ENCODE results near the gene BRIP1. TPM values are rescaled to one million over a fixed set of nuclear protein-coding genes. Genes with fewer than 3 reads are reported as not detected.
"Not testable (repeated sequence)": the region's sequence is repeated elsewhere in the genome, so short reads cannot be mapped to it uniquely, and the experiment has no call there.

Gene BRIP1
- total and polyA plus RNA-seq, 4 donors: 0.13 to 1.4 (median 0.44) TPM

DNA sequence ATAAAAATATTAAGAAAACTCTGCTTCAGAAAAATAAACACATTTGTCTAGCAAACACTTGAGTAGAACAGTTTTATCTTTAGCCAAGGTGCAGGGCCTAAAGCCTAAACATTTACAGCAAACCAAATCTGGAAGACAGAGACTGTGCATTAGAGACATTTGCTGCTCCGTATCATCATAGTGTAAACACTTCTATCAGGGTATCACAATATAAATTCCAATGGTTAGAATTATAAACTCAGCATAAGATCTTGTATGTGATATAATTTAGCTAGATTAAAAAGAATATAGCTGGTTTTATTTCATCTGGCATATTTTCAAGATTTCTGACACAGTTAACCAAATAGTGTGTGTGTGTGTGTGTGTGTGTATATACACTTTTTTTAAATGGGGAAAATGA lies 138.6 kb downstream of the BRIP1 start:
- Histone ChIP-seq H3K4me1 (ENCODE audit: control insufficient read depth in 1 of 2, insufficient read depth in 2 of 2, low read length in 2 of 2) (no peaks in the 10 kb centered on the region), H3K36me3 (ENCODE audit: control insufficient read depth in 1 of 2, insufficient read depth in 2 of 2, low read length in 1 of 2) (no peaks in the 10 kb centered on the region), H3K4me3 (ENCODE audit: low read length in 2 of 2) (no peak overlapping the region), H3K9me3 (ENCODE audit: control insufficient read depth, low read length) (no peaks in the 10 kb centered on the region), H3K27ac (ENCODE audit: low read depth in 1 of 2, low read length in 2 of 2) (no peak overlapping the region), H3K27me3 (ENCODE audit: control insufficient read depth in 1 of 2, insufficient read depth in 2 of 2, low read length in 1 of 2) (no peaks in the 10 kb centered on the region)
- ATAC-seq (ENCODE audit: low FRiP score): no peak
- DNase-seq: no peak
- intact Hi-C loops (cut with DNase I): no loop called here
- 86% methylated on average over 1 of the region's 1 CpG for WGBS, 2 donors

DNA sequence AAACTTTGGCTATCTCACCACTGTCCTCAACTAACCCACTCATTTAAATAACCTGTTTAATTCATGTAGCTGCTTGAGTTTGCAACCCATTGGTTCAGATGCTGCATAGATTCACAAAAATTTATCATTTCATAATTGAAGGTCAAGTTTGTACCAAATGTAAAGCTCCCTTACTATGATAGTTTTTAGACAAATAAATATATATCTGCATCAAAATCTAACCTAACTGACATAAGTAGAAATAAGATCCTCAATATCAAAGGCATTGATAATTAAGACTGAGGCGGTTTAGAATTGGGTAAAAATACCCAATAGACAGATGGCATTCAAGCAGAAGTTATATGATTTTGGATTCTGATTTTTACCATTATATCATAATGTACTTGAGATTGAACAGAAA lies 139.4 kb downstream of the BRIP1 start:
- 99 to 100% methylated on average over 1 of the region's 1 CpG for WGBS, 2 donors
- intact Hi-C loops (cut with DNase I): no loop called here

GRCh38 chr17:61723183-61723582 lies 140.1 kb downstream of the BRIP1 start:
- intact Hi-C loops (cut with DNase I): no loop called here
- ATAC-seq (ENCODE audit: low FRiP score) (no peak), DNase-seq (no peak)
- H3K27me3 ChIP-seq (ENCODE audit: control insufficient read depth in 1 of 2, insufficient read depth in 2 of 2, low read length in 1 of 2): no peaks in the 10 kb centered on the region
- no peaks in the 10 kb centered on the region for H3K4me1 ChIP-seq (ENCODE audit: control insufficient read depth in 1 of 2, insufficient read depth in 2 of 2, low read length in 2 of 2)
- H3K9me3 ChIP-seq (ENCODE audit: control insufficient read depth, low read length): no peaks in the 10 kb centered on the region
- H3K36me3 ChIP-seq (ENCODE audit: control insufficient read depth in 1 of 2, insufficient read depth in 2 of 2, low read length in 1 of 2): no peaks in the 10 kb centered on the region
- H3K4me3 ChIP-seq (ENCODE audit: low read length in 2 of 2): no peak overlapping the region
- H3K27ac ChIP-seq (ENCODE audit: low read depth in 1 of 2, low read length in 2 of 2): no peak overlapping the region

More for the DNA sequence above, 139.4 kb downstream of the BRIP1 start:
- DNase-seq (no peak), ATAC-seq (ENCODE audit: low FRiP score) (no peak)
- H3K27ac ChIP-seq (ENCODE audit: low read depth in 1 of 2, low read length in 2 of 2): no peak overlapping the region
- H3K4me3 ChIP-seq (ENCODE audit: low read length in 2 of 2): no peak overlapping the region
- no peaks in the 10 kb centered on the region for H3K4me1 ChIP-seq (ENCODE audit: control insufficient read depth in 1 of 2, insufficient read depth in 2 of 2, low read length in 2 of 2)
- H3K36me3 ChIP-seq (ENCODE audit: control insufficient read depth in 1 of 2, insufficient read depth in 2 of 2, low read length in 1 of 2): no peaks in the 10 kb centered on the region
- H3K27me3 ChIP-seq (ENCODE audit: control insufficient read depth in 1 of 2, insufficient read depth in 2 of 2, low read length in 1 of 2): no peaks in the 10 kb centered on the region
- no peaks in the 10 kb centered on the region for H3K9me3 ChIP-seq (ENCODE audit: control insufficient read depth, low read length)

DNA sequence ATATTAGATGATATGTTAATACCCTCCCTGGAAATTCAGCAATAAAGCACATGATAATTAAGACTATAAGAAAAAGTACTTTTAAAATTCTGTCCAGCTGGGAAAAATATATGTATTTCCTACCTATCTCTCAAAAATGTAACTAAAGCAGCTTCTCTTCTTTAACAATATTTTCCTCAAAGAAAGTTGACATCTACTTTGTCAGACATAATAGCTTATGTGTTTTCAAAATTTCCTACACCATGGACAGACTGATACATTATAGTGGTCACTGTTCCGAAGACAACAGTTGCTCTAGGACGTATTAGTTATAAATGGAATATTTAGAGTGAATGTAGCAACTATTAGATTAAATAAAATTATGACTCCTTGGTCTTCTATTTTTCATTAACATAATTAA lies 140.9 kb downstream of the BRIP1 start:
- DNase-seq: no peak

GRCh38 chr17:61720016-61720795 lies 143.1 kb downstream of the BRIP1 start:
- H3K4me1 ChIP-seq (ENCODE audit: control insufficient read depth in 1 of 2, insufficient read depth in 2 of 2, low read length in 2 of 2): no peaks in the 10 kb centered on the region
- intact Hi-C loops (cut with DNase I): no loop called here
- H3K4me3 ChIP-seq (ENCODE audit: low read length in 2 of 2): no peak overlapping the region
- no peaks in the 10 kb centered on the region for H3K36me3 ChIP-seq (ENCODE audit: control insufficient read depth in 1 of 2, insufficient read depth in 2 of 2, low read length in 1 of 2)
- 91 to 92% methylated on average over 4 of the region's 4 CpGs for WGBS, 2 donors
- ATAC-seq (ENCODE audit: low FRiP score) (no peak), DNase-seq (no peak)
- H3K27me3 ChIP-seq (ENCODE audit: control insufficient read depth in 1 of 2, insufficient read depth in 2 of 2, low read length in 1 of 2): no peaks in the 10 kb centered on the region
- no peak overlapping the region for H3K27ac ChIP-seq (ENCODE audit: low read depth in 1 of 2, low read length in 2 of 2)
- no peaks in the 10 kb centered on the region for H3K9me3 ChIP-seq (ENCODE audit: control insufficient read depth, low read length)

More for the DNA sequence above, 140.9 kb downstream of the BRIP1 start:
- Histone ChIP-seq H3K4me1 (ENCODE audit: control insufficient read depth in 1 of 2, insufficient read depth in 2 of 2, low read length in 2 of 2) (no peaks in the 10 kb centered on the region), H3K27ac (ENCODE audit: low read depth in 1 of 2, low read length in 2 of 2) (no peak overlapping the region), H3K9me3 (ENCODE audit: control insufficient read depth, low read length) (no peaks in the 10 kb centered on the region), H3K36me3 (ENCODE audit: control insufficient read depth in 1 of 2, insufficient read depth in 2 of 2, low read length in 1 of 2) (no peaks in the 10 kb centered on the region), H3K27me3 (ENCODE audit: control insufficient read depth in 1 of 2, insufficient read depth in 2 of 2, low read length in 1 of 2) (no peaks in the 10 kb centered on the region), H3K4me3 (ENCODE audit: low read length in 2 of 2) (no peak overlapping the region)
- intact Hi-C loops (cut with DNase I): no loop called here
- ATAC-seq (ENCODE audit: low FRiP score): no peak
- WGBS, 2 donors: 96 to 99% methylated on average over 2 of the region's 2 CpGs

GRCh38 chr17:61719220-61719619 lies 144.1 kb downstream of the BRIP1 start:
- ATAC-seq (ENCODE audit: low FRiP score); intact Hi-C loops (cut with DNase I); H3K9me3 ChIP-seq (ENCODE audit: control insufficient read depth, low read length); H3K4me3 ChIP-seq (ENCODE audit: low read length in 2 of 2); H3K27me3 ChIP-seq (ENCODE audit: control insufficient read depth in 1 of 2, insufficient read depth in 2 of 2, low read length in 1 of 2); H3K4me1 ChIP-seq (ENCODE audit: control insufficient read depth in 1 of 2, insufficient read depth in 2 of 2, low read length in 2 of 2); DNase-seq; H3K27ac ChIP-seq (ENCODE audit: low read depth in 1 of 2, low read length in 2 of 2); H3K36me3 ChIP-seq (ENCODE audit: control insufficient read depth in 1 of 2, insufficient read depth in 2 of 2, low read length in 1 of 2): not testable (repeated sequence)
- 99 to 100% methylated on average over 8 of the region's 8 CpGs for WGBS, 2 donors

- no peak for DNase-seq
- no peak overlapping the region for H3K4me3 ChIP-seq (ENCODE audit: low read length in 2 of 2)
- no peaks in the 10 kb centered on the region for H3K4me1 ChIP-seq (ENCODE audit: control insufficient read depth in 1 of 2, insufficient read depth in 2 of 2, low read length in 2 of 2)
- ATAC-seq (ENCODE audit: low FRiP score): no peak
- intact Hi-C loops (cut with DNase I): no loop called here
- no peaks in the 10 kb centered on the region for H3K27me3 ChIP-seq (ENCODE audit: control insufficient read depth in 1 of 2, insufficient read depth in 2 of 2, low read length in 1 of 2)
- no peak overlapping the region for H3K27ac ChIP-seq (ENCODE audit: low read depth in 1 of 2, low read length in 2 of 2)
- H3K36me3 ChIP-seq (ENCODE audit: control insufficient read depth in 1 of 2, insufficient read depth in 2 of 2, low read length in 1 of 2): no peaks in the 10 kb centered on the region
- no peaks in the 10 kb centered on the region for H3K9me3 ChIP-seq (ENCODE audit: control insufficient read depth, low read length)
Observed at GRCh38 chr17:61718022-61718421, 145.3 kb downstream of the BRIP1 start.

- H3K36me3 ChIP-seq (ENCODE audit: control insufficient read depth in 1 of 2, insufficient read depth in 2 of 2, low read length in 1 of 2): no peaks in the 10 kb centered on the region
- DNase-seq: no peak
- no peaks in the 10 kb centered on the region for H3K27me3 ChIP-seq (ENCODE audit: control insufficient read depth in 1 of 2, insufficient read depth in 2 of 2, low read length in 1 of 2)
- WGBS, 2 donors: 98 to 100% methylated on average over 4 of the region's 4 CpGs
- H3K4me3 ChIP-seq (ENCODE audit: low read length in 2 of 2): no peak overlapping the region
- H3K9me3 ChIP-seq (ENCODE audit: control insufficient read depth, low read length): no peaks in the 10 kb centered on the region
- H3K27ac ChIP-seq (ENCODE audit: low read depth in 1 of 2, low read length in 2 of 2): no peak overlapping the region
- ATAC-seq (ENCODE audit: low FRiP score): no peak
- intact Hi-C loops (cut with DNase I): no loop called here
- H3K4me1 ChIP-seq (ENCODE audit: control insufficient read depth in 1 of 2, insufficient read depth in 2 of 2, low read length in 2 of 2): no peaks in the 10 kb centered on the region
Observed at GRCh38 chr17:61717352-61717751, 146.0 kb downstream of the BRIP1 start.

GRCh38 chr17:61716225-61716829 lies 147.0 kb downstream of the BRIP1 start:
- ATAC-seq (ENCODE audit: low FRiP score) (no peak), DNase-seq (no peak)
- H3K4me1 ChIP-seq (ENCODE audit: control insufficient read depth in 1 of 2, insufficient read depth in 2 of 2, low read length in 2 of 2): no peaks in the 10 kb centered on the region
- H3K9me3 ChIP-seq (ENCODE audit: control insufficient read depth, low read length): no peaks in the 10 kb centered on the region
- no peaks in the 10 kb centered on the region for H3K27me3 ChIP-seq (ENCODE audit: control insufficient read depth in 1 of 2, insufficient read depth in 2 of 2, low read length in 1 of 2)
- intact Hi-C loops (cut with DNase I): no loop called here
- 97 to 100% methylated on average over 1 of the region's 1 CpG for WGBS, 2 donors
- H3K27ac ChIP-seq (ENCODE audit: low read depth in 1 of 2, low read length in 2 of 2): no peak overlapping the region
- H3K4me3 ChIP-seq (ENCODE audit: low read length in 2 of 2): no peak overlapping the region
- no peaks in the 10 kb centered on the region for H3K36me3 ChIP-seq (ENCODE audit: control insufficient read depth in 1 of 2, insufficient read depth in 2 of 2, low read length in 1 of 2)

All from aorta (tissue), 5 donors.